ENCODE data around the gene BLM. TPM values are rescaled to one million over a fixed set of nuclear protein-coding genes. Genes with fewer than 3 reads are reported as not detected.

BLM gene
- total RNA-seq, 4 donors from 2014 or later: 0.72 to 2.4 (median 0.84) TPM

DNA sequence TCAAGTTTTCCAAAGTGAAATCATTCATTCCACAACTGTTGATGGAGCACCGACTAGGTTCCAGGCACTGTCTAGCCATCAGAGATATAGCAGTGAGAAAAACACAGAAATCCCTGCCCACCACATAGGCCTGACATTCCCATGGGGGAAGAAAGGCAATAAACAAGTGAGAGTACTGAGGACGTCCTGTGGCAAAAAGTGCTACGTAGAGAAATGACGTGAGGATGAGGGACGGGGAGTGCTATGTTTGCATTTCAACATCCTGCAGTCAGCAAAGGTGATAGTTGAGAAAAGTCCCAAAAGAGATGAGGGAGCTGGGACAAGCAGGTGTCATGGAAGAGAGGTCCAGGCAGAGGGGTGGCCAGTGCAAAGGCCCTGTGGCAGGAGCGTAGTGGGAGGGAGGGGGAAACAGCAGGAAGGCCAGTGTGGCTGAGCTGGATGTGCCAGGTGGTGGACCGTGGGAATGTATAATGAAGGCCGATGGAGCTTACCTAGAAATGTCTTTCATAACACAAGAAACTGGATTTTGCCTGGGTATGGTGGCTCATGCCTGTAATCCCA is 140.8 kb downstream of the BLM start:
- Histone ChIP-seq H3K27me3 (no peaks in the 10 kb centered on the region), H3K4me1 (peaks cover 9% of the 10 kb centered on the region), H3K27ac (no peak overlapping the region), H3K36me3 (no peaks in the 10 kb centered on the region), H3K4me3 (no peak overlapping the region), H3K9me3 (no peaks in the 10 kb centered on the region)
- WGBS: 93% methylated on average over 8 of the region's 8 CpGs
- TF ChIP-seq, protein P1, sequence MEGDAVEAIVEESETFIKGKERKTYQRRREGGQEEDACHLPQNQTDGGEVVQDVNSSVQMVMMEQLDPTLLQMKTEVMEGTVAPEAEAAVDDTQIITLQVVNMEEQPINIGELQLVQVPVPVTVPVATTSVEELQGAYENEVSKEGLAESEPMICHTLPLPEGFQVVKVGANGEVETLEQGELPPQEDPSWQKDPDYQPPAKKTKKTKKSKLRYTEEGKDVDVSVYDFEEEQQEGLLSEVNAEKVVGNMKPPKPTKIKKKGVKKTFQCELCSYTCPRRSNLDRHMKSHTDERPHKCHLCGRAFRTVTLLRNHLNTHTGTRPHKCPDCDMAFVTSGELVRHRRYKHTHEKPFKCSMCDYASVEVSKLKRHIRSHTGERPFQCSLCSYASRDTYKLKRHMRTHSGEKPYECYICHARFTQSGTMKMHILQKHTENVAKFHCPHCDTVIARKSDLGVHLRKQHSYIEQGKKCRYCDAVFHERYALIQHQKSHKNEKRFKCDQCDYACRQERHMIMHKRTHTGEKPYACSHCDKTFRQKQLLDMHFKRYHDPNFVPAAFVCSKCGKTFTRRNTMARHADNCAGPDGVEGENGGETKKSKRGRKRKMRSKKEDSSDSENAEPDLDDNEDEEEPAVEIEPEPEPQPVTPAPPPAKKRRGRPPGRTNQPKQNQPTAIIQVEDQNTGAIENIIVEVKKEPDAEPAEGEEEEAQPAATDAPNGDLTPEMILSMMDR (IDR thresholded peaks at IDR 0.05): no peak
- TF ChIP-seq EP300 (IDR thresholded peaks at IDR 0.05) (no peak), POLR2AphosphoS5 (IDR thresholded peaks at IDR 0.05) (no peak), POLR2A (IDR thresholded peaks at IDR 0.05) (no peak)
- no peak for DNase-seq (ENCODE audit: low spot score in 2 of 2)

DNA sequence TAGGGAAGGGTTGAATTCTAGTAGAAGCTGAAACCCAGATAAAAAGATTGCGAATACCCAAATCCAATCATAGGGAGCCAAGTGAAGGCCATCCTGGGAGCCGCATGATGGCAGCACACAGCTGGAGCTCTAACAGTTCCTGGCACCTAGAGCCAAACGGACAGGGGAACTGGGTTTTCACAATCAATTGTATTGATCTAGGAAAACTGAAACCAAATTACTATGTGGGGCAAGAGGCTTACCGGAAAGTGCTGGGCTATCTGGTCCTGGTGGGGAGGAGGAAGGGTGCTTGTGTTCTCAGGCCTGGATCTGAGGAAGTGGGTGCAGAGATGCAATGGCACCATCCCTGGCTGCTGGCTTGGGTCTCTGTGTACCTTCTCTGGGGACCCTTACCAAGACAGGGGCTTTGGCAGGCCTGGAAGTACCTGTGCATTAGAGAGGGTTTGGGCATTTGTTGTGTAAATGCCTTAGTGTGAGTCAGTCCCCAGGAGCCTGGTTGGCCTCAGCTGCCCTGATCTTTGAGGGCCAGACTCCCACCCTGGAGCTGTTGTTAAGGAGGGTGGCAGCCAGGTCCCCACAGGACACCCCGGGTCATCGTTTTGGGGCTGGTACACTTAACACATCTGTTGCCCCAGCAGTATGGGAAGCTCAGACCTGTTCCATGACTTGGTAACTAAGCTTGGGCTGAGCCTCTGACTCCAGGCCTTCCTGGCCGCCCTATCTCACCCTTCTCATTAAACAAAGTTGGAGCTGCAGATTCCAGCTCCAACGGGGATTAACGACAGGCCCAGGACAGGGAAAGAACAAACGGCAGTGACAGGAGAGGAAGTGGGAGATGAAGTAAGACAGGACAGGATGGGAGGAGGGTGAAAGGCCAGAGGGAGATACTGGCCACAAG is 142.3 kb downstream of the BLM start:
- H3K9me3 ChIP-seq: no peaks in the 10 kb centered on the region
- no peak overlapping the region for H3K4me3 ChIP-seq
- no peak for DNase-seq (ENCODE audit: low spot score in 2 of 2)
- WGBS: 69% methylated on average over 10 of the region's 10 CpGs
- H3K27me3 ChIP-seq: no peaks in the 10 kb centered on the region
- peaks cover 18% of the 10 kb centered on the region for H3K4me1 ChIP-seq
- H3K27ac ChIP-seq: no peak overlapping the region
- no peak for TF ChIP-seq POLR2A (IDR thresholded peaks at IDR 0.05)
- TF ChIP-seq, protein P1 (IDR thresholded peaks at IDR 0.05): no peak
- no peak for TF ChIP-seq POLR2AphosphoS5 (IDR thresholded peaks at IDR 0.05)
- no peak for TF ChIP-seq EP300 (IDR thresholded peaks at IDR 0.05)
- no peaks in the 10 kb centered on the region for H3K36me3 ChIP-seq

DNA sequence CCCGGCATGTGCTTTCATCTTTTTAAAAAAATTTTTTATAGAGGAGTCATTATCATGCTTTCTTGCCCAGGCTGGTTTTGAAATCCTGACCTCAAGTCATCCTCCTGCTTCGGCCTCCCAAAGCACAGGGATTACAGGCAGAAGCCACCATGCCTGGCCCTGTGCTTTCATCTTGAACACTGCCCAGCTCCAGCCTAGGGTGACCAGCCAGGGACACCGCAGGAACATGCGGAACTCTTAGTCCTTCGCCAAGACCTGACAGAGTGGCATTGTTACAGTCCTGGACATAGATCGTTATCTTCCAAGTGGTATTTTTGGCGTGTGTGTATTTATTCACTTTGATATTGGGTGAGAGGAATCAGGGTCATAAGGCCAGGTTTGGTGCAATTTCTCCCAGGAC is 143.3 kb downstream of the BLM start:
- H3K4me1 ChIP-seq: peaks cover 18% of the 10 kb centered on the region
- H3K36me3 ChIP-seq: no peaks in the 10 kb centered on the region
- no peak for DNase-seq (ENCODE audit: low spot score in 2 of 2)
- no peak overlapping the region for H3K27ac ChIP-seq
- no peak for TF ChIP-seq EP300 (IDR thresholded peaks at IDR 0.05)
- TF ChIP-seq POLR2A (IDR thresholded peaks at IDR 0.05): no peak
- TF ChIP-seq, protein P1 (IDR thresholded peaks at IDR 0.05): no peak
- TF ChIP-seq POLR2AphosphoS5 (IDR thresholded peaks at IDR 0.05): no peak
- no peaks in the 10 kb centered on the region for H3K27me3 ChIP-seq
- 83% methylated on average over 7 of the region's 7 CpGs for WGBS
- H3K4me3 ChIP-seq: no peak overlapping the region
- no peaks in the 10 kb centered on the region for H3K9me3 ChIP-seq

DNA sequence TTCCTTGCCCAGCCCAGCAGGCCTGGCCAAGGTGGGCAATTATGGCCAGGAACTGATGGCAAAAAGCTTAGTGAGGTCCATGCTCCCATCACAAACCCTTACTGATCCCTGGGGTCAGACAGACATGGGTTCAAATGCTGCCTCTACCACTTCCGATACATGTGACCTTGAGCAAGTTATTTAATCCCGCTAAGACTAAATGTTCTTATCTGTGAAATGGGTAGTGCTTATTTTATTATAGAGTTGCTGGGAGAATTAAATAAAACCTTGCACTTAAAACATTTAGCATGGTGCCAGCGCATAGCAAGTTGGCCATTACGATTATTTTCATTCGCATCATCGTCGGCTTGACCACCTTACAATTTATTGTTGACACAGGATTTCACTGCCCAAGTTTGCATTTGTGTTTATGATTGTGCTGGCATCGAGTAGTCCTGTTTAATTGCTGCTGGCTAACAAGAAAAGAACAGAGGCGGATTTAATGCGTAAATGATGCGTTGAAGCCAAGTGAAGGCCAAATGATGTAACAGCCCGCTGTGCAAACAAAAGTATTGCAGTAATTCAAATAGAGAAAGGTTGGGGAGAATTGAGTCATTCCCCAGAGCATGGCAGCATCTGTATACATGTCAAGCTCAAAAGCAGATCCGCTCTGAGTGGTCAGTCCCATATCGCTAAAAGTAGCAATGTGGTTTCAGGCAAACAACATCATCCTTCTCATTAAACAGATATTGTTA is 144.0 kb downstream of the BLM start:
- Histone ChIP-seq H3K9me3 (no peaks in the 10 kb centered on the region), H3K4me3 (no peak overlapping the region), H3K36me3 (no peaks in the 10 kb centered on the region), H3K4me1 (peaks cover 18% of the 10 kb centered on the region), H3K27me3 (no peaks in the 10 kb centered on the region), H3K27ac (no peak overlapping the region)
- whole genome bisulfite sequencing: 86% methylated on average over 14 of the region's 14 CpGs
- no peak for TF ChIP-seq POLR2A (IDR thresholded peaks at IDR 0.05)
- no peak for TF ChIP-seq EP300 (IDR thresholded peaks at IDR 0.05)
- TF ChIP-seq, protein P1 (IDR thresholded peaks at IDR 0.05): no peak
- no peak for TF ChIP-seq POLR2AphosphoS5 (IDR thresholded peaks at IDR 0.05)
- DNase-seq (ENCODE audit: low spot score in 2 of 2): no peak

DNA sequence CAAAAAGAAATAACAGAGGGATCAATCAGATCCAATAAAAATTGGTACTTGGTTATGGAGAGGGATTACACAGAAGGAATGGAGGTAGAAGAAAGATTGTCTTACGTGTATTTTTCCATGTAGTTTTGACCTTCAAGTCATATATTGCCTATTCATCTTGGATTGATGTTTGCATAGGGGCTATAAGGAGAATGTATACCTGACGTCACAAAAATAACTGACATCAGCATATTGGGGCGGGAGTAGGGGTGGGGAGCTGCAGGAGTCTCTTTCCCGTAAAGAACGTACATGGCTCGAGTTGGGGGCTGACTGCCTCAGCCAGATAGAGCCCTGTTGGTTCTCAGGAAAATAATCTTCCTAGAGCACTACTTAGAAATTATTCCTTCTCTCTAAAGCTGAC is 145.3 kb downstream of the BLM start:
- H3K9me3 ChIP-seq: no peaks in the 10 kb centered on the region
- WGBS: 88% methylated on average over 6 of the region's 6 CpGs
- no peak overlapping the region for H3K27ac ChIP-seq
- H3K4me3 ChIP-seq: no peak overlapping the region
- no peak for DNase-seq (ENCODE audit: low spot score in 2 of 2)
- no peaks in the 10 kb centered on the region for H3K27me3 ChIP-seq
- TF ChIP-seq POLR2AphosphoS5 (IDR thresholded peaks at IDR 0.05) (no peak), EP300 (IDR thresholded peaks at IDR 0.05) (no peak), POLR2A (IDR thresholded peaks at IDR 0.05) (no peak)
- no peaks in the 10 kb centered on the region for H3K36me3 ChIP-seq
- peaks cover 27% of the 10 kb centered on the region for H3K4me1 ChIP-seq

All from suprapubic skin (tissue), 4 donors.